Omental fat pad (tissue), 4 donors: ENCODE data around the gene MFAP3L. TPM values are rescaled to one million over a fixed set of nuclear protein-coding genes. Genes with fewer than 3 reads are reported as not detected.

Experiments
- ATAC-seq: fragments of 150-250 bp; one replicate; pipeline ENCODE4 v1.9.1; 2016; ENCODE audit warnings: mild to moderate bottlenecking, moderate library complexity; ENCODE audit not compliant: low FRiP score
- DNase-seq: peaks from one replicate; pipeline ENCODE4 v3.0.0-alpha.2; 2019; ENCODE audit warnings: low spot score
- CTCF ChIP-seq, 3 donors: fragments of 450-650 bp; IDR thresholded peaks; one replicate each; pipeline ENCODE4 v1.5.1; 2016 to 2017; ENCODE audit warnings: antibody characterized with exemption in 3 of 3, mild to moderate bottlenecking in 3 of 3, moderate library complexity in 2 of 3
- total RNA-seq, 4 donors: library from RNA; depleted of rRNA; stranded (reverse); fragments of >200 nt; gene quantifications; one replicate each; pipeline ENCODE4 v1.1.0, GENCODE V29; 2016

The MFAP3L gene
- total RNA-seq, 4 donors from 2014 or later = 4.0 to 14.2 (median 9.4) TPM

GRCh38 chr4:169976951-169977350 lies 49.2 kb downstream of the MFAP3L start:
- DNase-seq (no peak), ATAC-seq (no peak)
- TF ChIP-seq CTCF (IDR thresholded peaks at IDR 0.05) = no peak

- no peak for TF ChIP-seq CTCF (IDR thresholded peaks at IDR 0.05)
- ATAC-seq = peak; percentile 23
Observed at GRCh38 chr4:169975838-169976796, 50.1 kb downstream of the MFAP3L start.

GRCh38 chr4:169975131-169975837 lies 50.9 kb downstream of the MFAP3L start:
- ATAC-seq = peak; percentile 44
- DNase-seq = no peak
- TF ChIP-seq CTCF (IDR thresholded peaks at IDR 0.05) = no peak

More at GRCh38 chr4:169975838-169976796, 50.1 kb downstream of the MFAP3L start:
- no peak for DNase-seq

GRCh38 chr4:169971456-169972015 lies 54.7 kb downstream of the MFAP3L start:
- no peak for TF ChIP-seq CTCF (IDR thresholded peaks at IDR 0.05)
- ATAC-seq = no peak
- DNase-seq = no peak

- no peak for TF ChIP-seq CTCF (IDR thresholded peaks at IDR 0.05)
- DNase-seq (no peak), ATAC-seq (no peak)
Observed at GRCh38 chr4:169968999-169969398, 57.2 kb downstream of the MFAP3L start.

- ATAC-seq (no peak), DNase-seq (no peak)
- no peak for TF ChIP-seq CTCF (IDR thresholded peaks at IDR 0.05)
Observed at GRCh38 chr4:169963998-169964397, 62.2 kb downstream of the MFAP3L start.
